ENCODE results near the gene MAP4K5. TPM values are rescaled to one million over a fixed set of nuclear protein-coding genes. Genes with fewer than 3 reads are reported as not detected.
A peak's percentile ranks its signal among the peaks of the same experiment; 100 is the strongest.
"Not testable (repeated sequence)": the region's sequence is repeated elsewhere in the genome, so short reads cannot be mapped to it uniquely, and the experiment has no call there.

Gene MAP4K5
- polyA plus RNA-seq (ENCODE audit: insufficient read length in 4 of 4), result 10 to 100 TPM; 45.2 to 62.3 (median 52.2) TPM

DNA sequence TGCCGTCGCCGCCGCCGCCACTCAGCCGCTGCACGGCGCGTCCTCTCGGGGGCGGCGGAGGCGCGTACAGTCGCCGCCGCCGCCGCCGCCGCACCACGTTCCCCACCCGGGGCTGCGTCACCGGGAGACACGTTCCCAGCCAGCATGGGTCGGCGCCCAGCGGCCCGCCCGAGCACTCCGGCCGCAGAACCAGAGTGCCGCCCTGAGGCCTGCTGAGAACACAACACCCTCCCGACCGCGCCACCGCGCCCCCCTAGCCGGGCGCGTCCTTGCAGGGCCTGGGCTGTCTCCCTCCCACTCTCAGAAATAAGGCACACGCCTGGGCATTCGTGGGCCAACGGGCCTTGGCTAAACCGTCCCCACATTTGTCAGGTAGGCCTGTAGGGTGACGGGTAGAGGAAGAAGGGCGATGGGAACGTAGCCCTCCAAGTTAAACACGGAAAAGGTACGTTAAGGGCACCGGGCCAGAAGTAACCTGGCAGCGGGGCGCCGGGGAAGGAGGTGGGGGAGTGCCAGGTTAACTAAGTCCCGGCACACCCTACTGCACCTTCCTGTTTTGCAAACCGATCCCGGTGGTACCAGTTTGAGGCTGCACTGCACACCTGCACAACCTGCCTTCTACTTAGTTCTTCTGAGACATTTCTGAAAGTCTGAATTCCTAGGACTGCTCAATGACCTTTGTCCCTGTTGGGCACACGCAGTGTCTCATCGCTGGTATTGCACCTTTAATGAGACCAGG, at the start of gene MAP4K5:
Gene MAP4K5, minus strand, starts transcription at position 68 of the 739 bp plus-strand sequence. CDS start 520 bp downstream, outside the sequence.
- DNase-seq (ENCODE audit: low read depth in 4 of 4, low spot score in 2 of 4), result peak; percentile 65 to 86 (median 80)

DNA sequence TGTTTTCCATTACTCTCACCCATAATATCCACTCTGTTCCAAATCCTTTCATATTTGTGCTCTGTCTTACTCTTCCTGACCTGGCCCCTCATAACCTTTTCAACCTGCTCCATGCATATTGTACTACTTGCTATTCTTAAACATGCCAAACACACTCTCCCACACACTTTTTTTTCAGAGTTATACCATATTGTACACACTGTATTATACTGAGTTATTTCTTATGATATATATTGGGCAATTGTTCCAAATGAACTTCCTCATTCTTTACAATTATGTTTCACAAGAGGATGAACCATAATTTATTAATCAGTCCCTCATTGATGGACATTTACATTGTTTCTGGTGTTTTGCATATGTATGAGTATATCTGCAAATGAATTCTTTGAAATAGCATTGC, 46.1 kb upstream of the MAP4K5 start:
- DNase-seq (ENCODE audit: low read depth in 4 of 4, low spot score in 2 of 4), result no peak

DNA sequence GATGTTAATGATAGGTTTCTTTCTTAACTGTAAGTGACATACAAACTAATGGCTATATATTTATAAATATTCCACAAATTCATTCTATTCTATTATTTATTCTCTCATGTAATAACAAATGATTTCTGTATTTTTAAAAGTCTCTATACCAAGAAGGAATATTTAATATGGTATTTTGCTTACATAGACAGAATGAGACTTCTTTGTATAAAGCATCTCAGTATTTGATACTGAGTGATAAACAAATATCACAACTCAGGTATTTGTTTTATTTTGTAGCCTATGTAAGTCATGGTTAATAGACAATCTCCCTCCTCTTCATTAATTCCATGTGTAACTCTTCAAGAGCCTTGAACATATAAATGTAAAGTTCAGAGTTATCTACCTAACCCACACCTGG, 45.6 kb upstream of the MAP4K5 start:
- DNase-seq (ENCODE audit: low read depth in 4 of 4, low spot score in 2 of 4), result no peak

DNA sequence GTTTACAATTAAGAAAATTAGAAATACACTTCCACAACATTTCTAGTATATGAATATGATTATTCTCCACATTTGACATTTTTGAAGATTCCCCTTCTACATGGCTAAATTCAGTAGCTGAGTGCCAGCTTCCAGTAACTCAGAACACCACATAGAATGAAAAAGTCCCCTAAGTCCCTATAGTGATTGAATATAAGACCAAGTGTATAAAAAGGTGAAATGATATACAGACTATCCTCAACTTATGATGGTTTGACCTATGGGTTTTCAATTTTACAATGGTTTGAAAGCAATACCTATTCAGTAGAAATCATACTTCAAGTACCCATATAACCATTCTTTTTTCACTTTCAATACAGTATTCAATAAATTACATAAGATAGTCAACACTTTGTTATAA, 43.4 kb upstream of the MAP4K5 start:
- no peak for DNase-seq (ENCODE audit: low read depth in 4 of 4, low spot score in 2 of 4)

DNA sequence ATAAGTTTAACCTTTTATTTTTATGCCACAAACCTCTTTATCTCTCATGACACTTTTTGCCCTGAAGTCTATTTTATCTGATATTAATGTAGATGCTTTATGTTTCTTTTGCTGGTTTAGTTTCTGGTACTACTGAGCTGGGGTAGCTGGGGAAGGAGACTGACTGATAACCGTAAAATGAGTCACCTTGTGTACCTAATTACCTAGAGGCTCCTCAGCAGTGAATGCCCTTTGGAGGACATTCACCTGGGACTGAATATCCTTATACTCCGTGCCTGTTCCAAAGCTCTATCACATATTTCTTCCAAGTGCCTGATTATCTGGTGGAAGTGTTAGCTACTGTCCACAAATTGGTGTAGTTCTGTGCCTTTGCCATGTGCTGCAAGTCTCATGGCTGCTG, 41.5 kb upstream of the MAP4K5 start:
- DNase-seq (ENCODE audit: low read depth in 4 of 4, low spot score in 2 of 4), result no peak

DNA sequence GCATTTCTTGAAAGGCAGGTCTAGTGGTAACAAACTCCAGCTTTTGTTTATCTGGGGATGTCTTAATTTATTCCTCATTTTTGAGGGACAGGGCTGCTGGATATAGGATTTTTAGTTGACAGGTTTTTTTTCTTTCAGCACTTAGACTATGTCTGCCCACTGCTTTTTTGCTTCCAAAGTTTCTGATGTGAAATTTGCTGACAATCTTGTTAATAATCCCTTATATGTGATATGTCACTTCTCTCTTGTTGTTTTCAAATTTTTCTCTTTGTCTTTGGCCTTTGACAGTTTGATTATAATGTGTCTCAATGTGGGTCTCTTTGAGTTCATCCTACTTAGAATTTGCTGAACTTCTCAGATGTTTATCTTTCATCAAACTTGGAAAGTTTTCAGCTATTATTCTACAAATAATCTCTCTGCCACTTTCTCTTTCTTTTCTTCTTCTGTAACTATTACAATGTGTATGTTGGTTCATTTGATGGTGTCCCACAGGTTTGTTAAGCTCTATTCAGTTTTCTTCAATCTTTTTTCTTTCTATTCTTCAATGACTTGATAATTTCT, 37.4 kb upstream of the MAP4K5 start:
- DNase-seq (ENCODE audit: low read depth in 4 of 4, low spot score in 2 of 4), result no peak

DNA sequence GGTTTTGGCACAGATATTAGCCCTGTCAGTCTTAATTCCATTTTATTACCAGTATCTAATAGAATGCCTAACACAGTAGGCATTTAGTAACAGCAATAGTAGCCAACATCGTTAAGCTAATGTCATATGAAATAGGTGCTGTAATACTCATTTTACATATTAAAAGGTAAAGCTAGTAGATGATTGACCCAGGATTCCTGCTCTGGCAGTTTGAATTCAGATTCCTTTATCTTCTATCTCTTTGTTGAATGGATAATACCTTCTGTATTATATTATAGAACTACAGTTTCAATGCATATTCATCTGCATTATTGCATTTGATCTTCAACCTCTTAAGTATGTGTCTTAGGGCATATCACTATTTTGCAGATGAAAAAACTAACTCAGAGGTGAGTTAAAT, 30.5 kb upstream of the MAP4K5 start:
- DNase-seq (ENCODE audit: low read depth in 4 of 4, low spot score in 2 of 4), result no peak

DNA sequence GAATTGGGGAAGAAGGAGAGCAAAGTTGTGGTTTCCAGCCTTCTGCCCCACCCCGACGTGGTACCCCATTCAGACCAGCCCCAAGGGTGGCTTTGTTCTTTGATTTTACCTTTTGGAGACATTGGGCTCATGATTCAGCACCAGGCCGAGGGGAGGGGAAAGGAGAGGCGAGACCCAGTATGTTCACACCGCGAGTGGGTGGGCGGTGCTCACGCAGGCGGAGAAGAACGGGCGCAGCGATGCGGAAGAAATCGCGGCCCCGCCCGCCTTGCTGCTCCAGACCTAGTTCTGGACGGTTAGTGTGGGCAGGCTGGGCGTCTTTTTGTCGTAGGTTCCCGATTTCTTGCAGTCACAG, 28.5 kb upstream of the MAP4K5 start:
- DNase-seq (ENCODE audit: low read depth in 4 of 4, low spot score in 2 of 4), result peak; percentile 30 to 50 (median 40)

DNA sequence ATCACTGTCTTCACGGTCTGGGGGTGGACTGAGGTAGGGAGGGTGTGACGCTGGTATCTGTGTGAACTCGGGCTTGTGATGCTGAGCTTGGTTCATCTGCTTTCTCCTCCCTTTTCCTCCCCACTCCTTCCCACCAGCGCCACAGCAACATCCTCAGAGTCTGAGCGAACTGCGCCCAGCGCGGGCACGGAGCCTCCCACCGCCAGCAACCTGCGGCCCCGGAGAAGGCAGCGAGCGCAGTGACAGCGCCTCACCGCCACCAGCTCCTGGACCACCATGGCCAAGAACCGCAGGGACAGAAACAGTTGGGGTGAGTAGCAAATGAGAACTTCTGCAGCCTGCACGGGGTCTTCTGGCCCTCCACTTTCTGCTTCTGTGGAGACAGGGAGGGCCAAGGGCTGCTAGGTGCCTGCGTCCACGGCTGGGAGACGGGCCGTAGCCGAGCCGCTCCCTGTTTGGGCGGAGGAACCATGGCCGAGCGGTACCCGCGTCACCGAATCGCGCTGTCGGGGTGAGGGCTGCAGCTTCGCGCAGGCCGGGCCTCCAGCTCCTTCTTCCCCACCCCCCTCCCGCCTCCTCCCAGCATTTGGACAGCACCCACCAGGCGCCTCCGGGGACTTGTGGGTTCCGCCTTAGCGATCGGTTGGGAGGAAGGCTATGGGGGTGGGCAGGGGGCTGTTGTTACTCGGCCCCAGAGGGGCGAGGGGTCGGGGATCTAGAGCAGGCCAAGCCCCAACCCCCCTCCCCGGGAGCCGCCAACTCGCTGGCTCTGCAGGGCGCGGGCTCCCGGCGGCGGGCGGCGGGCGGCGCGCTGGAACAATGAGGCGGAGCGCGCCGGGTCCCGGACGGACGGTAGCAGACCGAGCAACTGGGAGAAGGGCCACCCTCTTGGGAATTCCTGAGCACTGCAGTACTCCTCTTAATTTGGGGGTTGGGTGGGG, 27.9 kb upstream of the MAP4K5 start, which contains the start of gene ATL1:
Gene ATL1, plus strand, starts transcription at position 156 of the 941 bp plus-strand sequence. Its CDS starts 121 bp downstream, at position 277.
- DNase-seq (ENCODE audit: low read depth in 4 of 4, low spot score in 2 of 4), result peak; percentile 56 to 78 (median 66)

DNA sequence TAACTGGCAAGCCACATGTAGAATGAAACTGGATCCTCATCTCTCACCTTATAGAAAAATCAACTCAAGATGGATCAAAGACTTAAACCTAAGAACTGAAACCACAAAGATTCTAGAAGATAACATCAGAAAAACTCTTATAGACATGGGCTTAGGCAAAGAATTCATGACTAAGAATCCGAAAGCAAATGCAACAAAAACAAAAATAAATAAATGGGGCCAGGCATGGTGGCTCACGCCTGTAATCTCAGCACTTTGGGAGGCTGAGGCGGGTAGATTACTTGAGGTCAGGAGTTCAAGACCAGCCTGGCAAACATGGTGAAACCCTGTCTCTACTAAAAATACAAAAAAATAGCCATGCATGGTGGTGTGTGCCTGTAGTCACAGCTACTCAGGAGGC, 20.4 kb upstream of the MAP4K5 start:
- DNase-seq (ENCODE audit: low read depth in 4 of 4, low spot score in 2 of 4), result not testable (repeated sequence)

DNA sequence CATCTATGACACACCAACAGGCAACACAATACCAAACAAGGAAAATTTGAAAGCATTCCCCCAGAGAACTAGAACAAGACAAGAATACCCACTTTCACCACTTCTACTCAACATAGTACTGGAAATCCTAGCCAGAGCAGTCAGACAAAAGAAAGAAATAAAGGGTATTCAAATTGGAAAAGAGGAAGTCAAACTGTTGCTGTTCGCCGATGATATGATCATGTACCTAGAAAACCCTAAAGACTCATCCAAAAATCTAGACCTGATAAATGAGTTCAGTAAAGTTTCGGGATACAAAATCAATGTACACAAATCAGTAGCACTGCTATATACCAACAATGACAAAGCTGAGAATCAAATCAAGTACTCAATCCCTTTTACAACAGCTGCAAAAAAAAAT, 19.5 kb upstream of the MAP4K5 start:
- DNase-seq (ENCODE audit: low read depth in 4 of 4, low spot score in 2 of 4), result no peak

DNA sequence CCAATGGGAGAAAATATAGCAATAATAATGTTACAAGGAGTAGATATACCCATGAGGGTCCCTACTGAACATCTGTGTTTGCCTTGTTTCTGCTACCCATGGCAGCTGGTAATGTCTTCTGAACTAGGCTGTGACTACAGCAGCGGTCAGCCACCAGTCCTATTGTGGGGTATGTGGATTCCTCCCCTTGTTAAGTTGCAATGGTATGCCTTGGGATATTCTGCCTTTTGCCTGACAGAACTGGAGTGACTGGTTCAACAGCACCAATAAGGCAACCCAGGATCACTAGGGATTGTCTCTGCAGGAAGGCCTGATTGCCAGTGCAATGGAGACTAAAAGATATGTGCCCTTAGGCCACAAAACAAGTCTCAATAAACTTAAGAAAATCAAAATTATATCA, 17.9 kb upstream of the MAP4K5 start:
- no peak for DNase-seq (ENCODE audit: low read depth in 4 of 4, low spot score in 2 of 4)

DNA sequence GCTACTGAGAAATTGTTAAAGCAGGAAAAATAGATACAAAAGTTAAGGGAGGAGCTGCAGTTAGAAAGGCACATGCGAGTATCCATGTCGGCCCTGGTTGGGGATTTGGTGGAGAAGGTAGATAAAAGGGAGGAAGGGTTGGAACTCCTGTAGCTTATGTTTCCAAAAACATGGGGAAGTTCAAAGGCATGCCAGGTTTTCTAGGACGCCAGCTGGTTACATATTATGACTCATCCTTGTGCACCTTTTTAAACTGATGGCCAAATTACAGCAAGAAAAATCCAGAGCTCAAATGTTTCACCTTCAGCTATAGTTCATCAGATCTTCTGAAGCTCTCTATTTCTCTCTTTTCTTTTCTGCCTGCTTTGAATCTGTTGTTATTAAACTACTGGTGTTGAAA, 13.2 kb upstream of the MAP4K5 start:
- no peak for DNase-seq (ENCODE audit: low read depth in 4 of 4, low spot score in 2 of 4)

DNA sequence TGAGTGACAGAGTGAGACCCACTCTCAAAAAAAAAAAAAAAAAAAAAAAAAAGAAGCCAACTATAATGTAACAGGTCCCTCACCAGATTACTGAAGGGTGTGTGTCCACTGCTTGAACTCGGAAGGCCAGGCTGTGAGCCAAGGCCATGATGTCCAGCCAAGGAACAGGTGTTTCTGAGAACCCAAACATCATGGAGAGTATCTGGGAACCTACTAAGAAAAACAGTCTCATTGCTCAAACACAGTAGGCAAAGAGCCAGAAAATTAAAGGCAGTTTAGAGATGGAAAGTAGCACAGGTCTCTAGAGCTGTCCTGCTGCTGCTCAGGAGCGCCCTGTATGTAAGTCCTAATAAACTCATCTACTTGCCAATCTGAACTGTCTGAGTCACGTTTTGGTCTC, 12.5 kb upstream of the MAP4K5 start:
- no peak for DNase-seq (ENCODE audit: low read depth in 4 of 4, low spot score in 2 of 4)

DNA sequence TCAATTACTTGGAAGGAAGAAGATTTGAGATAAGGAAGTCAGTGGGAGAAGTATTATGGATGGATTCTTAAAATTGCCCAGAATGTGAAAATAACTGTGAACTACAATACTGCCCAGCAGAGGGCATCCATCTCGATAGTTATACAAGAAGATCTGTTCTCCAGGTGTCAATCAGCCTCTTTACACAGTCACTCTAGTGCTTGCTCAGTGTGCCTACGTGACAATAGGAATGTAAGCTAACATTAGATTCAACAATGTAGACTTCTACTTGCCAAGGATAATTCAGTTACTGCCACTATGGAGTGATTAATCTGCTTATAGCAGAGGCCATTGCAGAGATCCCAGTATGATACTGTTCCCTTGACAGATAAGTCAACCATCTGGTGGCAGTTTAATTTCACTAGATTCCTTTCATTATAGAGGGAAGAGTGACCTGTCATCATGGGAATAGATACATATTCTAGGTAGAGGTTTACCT, 10.6 kb upstream of the MAP4K5 start:
- DNase-seq (ENCODE audit: low read depth in 4 of 4, low spot score in 2 of 4), result no peak

DNA sequence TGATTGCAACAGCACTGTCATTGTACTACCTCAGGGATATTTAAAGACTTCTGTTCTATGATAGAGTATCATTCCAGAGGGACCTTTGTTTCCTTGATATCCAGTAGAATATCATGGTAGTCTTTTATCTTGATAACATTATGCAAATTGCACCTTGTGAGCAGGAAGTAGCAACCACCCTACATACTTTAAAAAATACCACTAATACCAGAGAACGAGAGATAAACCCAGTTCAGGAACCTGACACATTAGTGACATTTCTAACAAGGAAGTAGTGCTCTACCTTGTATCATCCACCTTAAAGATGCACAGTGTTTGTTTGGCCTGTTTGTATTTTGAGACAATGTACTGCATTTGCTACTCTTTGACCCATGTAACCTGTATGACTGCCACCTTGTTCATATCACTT, 8.8 kb upstream of the MAP4K5 start:
- DNase-seq (ENCODE audit: low read depth in 4 of 4, low spot score in 2 of 4), result no peak

DNA sequence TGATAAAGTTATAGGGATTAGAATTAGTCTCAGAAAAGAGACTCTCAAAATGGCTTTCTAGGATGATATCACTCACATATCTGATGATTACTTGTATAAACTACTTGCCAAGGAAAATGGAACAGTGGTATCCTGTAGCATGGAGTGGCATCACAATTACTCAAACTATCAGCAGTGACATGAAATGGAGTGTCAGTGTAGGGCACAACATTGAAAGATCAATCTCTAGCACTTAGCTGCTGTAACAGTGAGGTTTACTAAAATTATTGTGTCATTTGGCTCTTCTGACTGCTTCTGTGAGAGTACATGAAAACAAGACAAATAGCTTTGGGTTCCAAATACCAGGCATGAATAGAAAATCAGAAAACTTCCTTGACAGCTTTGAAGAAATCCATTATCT, 6.7 kb upstream of the MAP4K5 start:
- no peak for DNase-seq (ENCODE audit: low read depth in 4 of 4, low spot score in 2 of 4)

DNA sequence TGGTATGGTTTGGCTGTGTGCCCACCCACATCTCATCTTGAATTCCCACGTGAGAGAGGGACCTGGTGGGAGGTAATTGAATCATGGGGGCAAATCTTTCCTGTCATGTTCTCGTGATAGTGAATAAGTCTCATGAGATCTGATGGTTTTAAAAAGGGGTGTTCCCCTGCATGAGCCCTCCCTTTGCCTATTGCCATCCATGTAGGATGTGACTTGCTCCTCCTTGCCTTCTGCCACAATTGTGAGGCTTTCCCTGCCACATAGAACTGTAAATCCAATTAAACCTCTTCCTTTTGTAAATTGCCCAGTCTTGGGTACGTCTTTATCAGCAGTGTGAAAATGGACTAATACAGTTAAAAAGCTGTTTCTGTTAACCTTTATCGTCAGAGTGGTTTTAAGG, 5.7 kb upstream of the MAP4K5 start:
- DNase-seq (ENCODE audit: low read depth in 4 of 4, low spot score in 2 of 4), result not testable (repeated sequence)

DNA sequence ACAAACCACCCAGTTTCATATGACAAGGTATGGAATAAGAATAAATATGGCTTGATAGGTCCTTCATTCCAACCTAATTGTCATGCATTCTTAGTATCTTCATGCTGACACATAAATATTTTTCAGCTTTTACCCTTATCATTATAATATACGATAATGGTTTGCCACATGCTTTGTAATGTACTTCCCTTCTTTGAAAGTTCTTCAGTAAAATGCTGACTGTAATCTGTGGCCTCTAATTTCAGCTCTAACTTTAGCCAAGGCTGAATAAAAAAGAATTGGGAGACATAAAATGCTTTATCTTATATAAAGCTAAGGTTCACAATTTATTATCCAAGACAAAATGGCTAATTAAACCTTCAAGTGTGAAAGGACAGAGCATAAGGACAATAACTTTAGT, 2.6 kb upstream of the MAP4K5 start:
- DNase-seq (ENCODE audit: low read depth in 4 of 4, low spot score in 2 of 4), result no peak

DNA sequence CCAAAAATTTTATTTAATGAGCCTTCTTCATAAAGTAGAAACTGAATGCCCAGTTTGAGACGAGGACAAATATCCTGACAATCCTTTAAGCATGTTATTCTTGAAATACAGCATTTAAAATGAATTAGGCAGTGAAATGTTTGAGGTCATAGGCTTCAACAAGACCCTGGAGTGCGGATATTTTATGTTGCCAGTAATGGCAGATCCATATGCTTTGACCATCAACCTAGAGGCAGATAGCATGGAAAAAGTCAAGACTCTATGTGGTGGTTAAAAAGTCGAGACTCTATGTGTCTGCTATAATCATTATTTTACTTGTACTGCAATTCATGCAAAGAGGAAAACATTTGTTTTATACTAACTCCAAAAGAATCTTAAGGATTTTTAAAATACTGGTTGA, 2.0 kb upstream of the MAP4K5 start:
- no peak for DNase-seq (ENCODE audit: low read depth in 4 of 4, low spot score in 2 of 4)

DNA sequence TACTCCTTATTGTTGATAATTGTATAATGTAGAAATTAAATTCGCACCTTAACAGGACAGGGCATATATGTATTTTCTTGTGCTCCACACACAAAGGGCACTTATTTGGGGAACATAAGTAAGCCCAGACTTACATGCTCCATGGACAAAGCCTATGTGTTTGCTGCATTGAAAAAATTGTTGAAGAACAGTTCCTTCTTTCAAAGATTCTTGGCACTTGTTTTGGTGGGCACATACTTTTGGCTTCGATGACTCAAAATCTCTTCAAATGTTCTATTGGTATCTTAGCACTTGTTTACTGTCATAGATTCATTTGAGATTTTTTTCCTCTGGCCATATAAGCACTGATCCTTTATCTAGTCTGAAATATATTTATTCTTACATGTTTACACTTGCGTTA, 1.4 kb upstream of the MAP4K5 start:
- DNase-seq (ENCODE audit: low read depth in 4 of 4, low spot score in 2 of 4), result no peak
